SU-DHL-6 (cell line): ENCODE measurements around the gene LUC7L2.
A peak's percentile ranks its signal among the peaks of the same experiment; 100 is the strongest.

ENCODE experiments used
- H2AFZ ChIP-seq: fragments of 200-600 bp; sonication (generic); 2 replicates; pipeline ENCODE4 v1.6.1; 2014; ENCODE audit warnings: low read depth, mild to moderate bottlenecking, moderate library complexity, mixed read lengths, antibody characterized with exemption, low read length; ENCODE audit not compliant: severe bottlenecking
- H3F3A ChIP-seq: fragments of 200-600 bp; shearing (Covaris generic); 2 replicates; pipeline ENCODE4 v1.6.0; 2016; ENCODE audit warnings: antibody characterized with exemption, mild to moderate bottlenecking; ENCODE audit not compliant: insufficient read depth
- H3K27ac ChIP-seq: fragments of 200-600 bp; sonication (generic); 2 replicates; pipeline ENCODE4 v1.5.1; 2016; ENCODE audit warnings: low read depth, mild to moderate bottlenecking, low read length, moderate library complexity, mixed read lengths
- H3K27me3 ChIP-seq: fragments of 200-600 bp; sonication (generic), shearing (Covaris generic); 2 replicates; pipeline ENCODE4 v1.6.0; 2014; ENCODE audit warnings: mild to moderate bottlenecking, low read length
- H3K36me3 ChIP-seq: fragments of 200-600 bp; sonication (generic); 2 replicates; pipeline ENCODE4 v1.6.1; 2014; ENCODE audit warnings: mild to moderate bottlenecking, low read length, mixed read lengths
- H3K4me2 ChIP-seq: fragments of 300-600, 200-600 bp; shearing (Covaris generic), sonication (generic); 2 replicates; pipeline ENCODE4 v1.6.0; 2014; ENCODE audit warnings: low read length, low read depth, mild to moderate bottlenecking; ENCODE audit not compliant: poor library complexity, severe bottlenecking
- H3K4me3 ChIP-seq: fragments of 200-600 bp; sonication (generic); 2 replicates; pipeline ENCODE4 v1.5.1; 2014; ENCODE audit warnings: antibody characterized with exemption, low read length, mild to moderate bottlenecking, mixed read lengths; ENCODE audit not compliant: insufficient read depth, poor library complexity, severe bottlenecking
- H3K79me2 ChIP-seq: fragments of 200-600 bp; sonication (generic); 2 replicates; pipeline ENCODE4 v1.6.1; 2014; ENCODE audit warnings: mild to moderate bottlenecking, low read length, moderate library complexity; ENCODE audit not compliant: insufficient read depth
- H3K9ac ChIP-seq: fragments of 200-600 bp; sonication (generic); 2 replicates; pipeline ENCODE4 v1.7.0; 2014; ENCODE audit warnings: mild to moderate bottlenecking, low read length
- H3K9me2 ChIP-seq: fragments of 200-600 bp; sonication (generic); replicated peaks from 2 replicates; pipeline ENCODE4 v1.6.1; 2014; ENCODE audit warnings: low read length; ENCODE audit not compliant: insufficient read depth
- H3K9me3 ChIP-seq: fragments of 200-600 bp; sonication (generic); 2 replicates; pipeline ENCODE4 v1.6.1; 2014; ENCODE audit warnings: low read length, mixed read lengths; ENCODE audit not compliant: insufficient read depth
- H4K20me1 ChIP-seq: fragments of 200-600 bp; sonication (generic); 2 replicates; pipeline ENCODE4 v1.6.1; 2014; ENCODE audit warnings: low read depth, mild to moderate bottlenecking, antibody characterized with exemption, low read length, moderate library complexity, mixed read lengths
- CTCF ChIP-seq: fragments of 200-600 bp; sonication (generic); IDR thresholded peaks from one replicate; pipeline ENCODE4 v1.5.1; 2017; ENCODE audit warnings: antibody characterized with exemption, mild to moderate bottlenecking, low read length, moderate library complexity; ENCODE audit not compliant: insufficient read depth, poor library complexity, severe bottlenecking
- EZH2phosphoT487 ChIP-seq: fragments of 200-600 bp; sonication (generic), shearing (Covaris generic); conservative IDR thresholded peaks from 2 replicates; pipeline ENCODE4 v1.6.1; 2018; ENCODE audit warnings: mild to moderate bottlenecking, antibody characterized with exemption, low read length, moderate library complexity, mixed read lengths

The LUC7L2 gene

DNA sequence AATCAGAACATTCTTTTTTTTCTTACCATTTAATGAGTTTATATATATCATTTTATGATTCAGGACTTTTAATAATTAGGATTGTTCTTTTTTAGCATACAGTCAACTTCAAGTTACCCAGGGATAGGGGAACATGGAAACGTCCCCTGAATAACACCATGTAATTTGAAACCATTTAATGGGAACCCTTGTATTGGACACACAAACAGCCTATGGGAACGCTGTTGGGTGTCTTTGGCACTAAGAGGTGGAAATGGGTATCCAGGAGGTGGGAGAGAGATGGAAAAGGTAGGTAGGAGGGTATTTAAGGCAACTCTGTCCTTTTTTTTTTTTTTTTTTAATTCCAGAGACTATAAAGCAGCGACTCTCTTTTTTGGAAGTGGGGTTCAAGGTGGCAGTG is 2.6 kb downstream of the LUC7L2 start:
- Histone ChIP-seq H3K9me2 (no peaks in the 10 kb centered on the region), H3K36me3 (peaks cover 33% of the 10 kb centered on the region), H3K4me3 (peak overlapping the region; percentile 75), H3K27me3 (no peaks in the 10 kb centered on the region), H3K27ac (no peak overlapping the region), H2AFZ (no peak overlapping the region), H3K4me2 (peak overlapping the region; percentile 95), H3K9ac (peak overlapping the region; percentile 94), H3K79me2 (peaks cover 85% of the 10 kb centered on the region), H4K20me1 (peaks cover 34% of the 10 kb centered on the region), H3F3A (peaks cover 10% of the 10 kb centered on the region), H3K9me3 (no peaks in the 10 kb centered on the region)
- no peak for TF ChIP-seq CTCF
- no peak for TF ChIP-seq EZH2phosphoT487

DNA sequence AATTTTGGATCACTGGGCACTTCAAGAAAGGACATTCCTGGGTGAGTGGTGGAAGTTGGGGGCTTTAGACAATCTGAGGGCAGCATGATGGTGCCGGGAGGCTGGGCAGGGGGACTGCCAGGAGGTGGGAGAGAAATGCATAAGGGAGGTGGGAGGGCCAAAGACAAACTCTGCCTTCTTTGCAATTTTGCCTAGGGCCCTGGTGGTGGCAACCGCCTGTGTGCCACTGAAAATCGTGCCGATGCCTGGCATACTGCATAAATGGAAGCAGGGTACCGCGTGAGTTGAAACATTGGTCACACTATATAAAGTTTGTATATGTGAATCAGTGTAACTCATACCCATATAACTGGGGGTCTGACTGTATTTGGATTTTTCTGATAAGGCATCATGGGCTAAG is 3.3 kb downstream of the LUC7L2 start:
- Histone ChIP-seq H3K9ac (peak overlapping the region; percentile 94), H2AFZ (no peak overlapping the region), H3K36me3 (peaks cover 35% of the 10 kb centered on the region), H3K9me3 (no peaks in the 10 kb centered on the region), H3K27ac (no peak overlapping the region), H3F3A (peaks cover 7% of the 10 kb centered on the region), H3K4me3 (no peak overlapping the region), H4K20me1 (peaks cover 41% of the 10 kb centered on the region), H3K9me2 (no peaks in the 10 kb centered on the region), H3K79me2 (peaks cover 89% of the 10 kb centered on the region), H3K4me2 (peak overlapping the region; percentile 95), H3K27me3 (no peaks in the 10 kb centered on the region)
- TF ChIP-seq EZH2phosphoT487 (no peak), CTCF (no peak)

- H2AFZ ChIP-seq: no peak overlapping the region
- peaks cover 43% of the 10 kb centered on the region for H3K36me3 ChIP-seq
- H3F3A ChIP-seq: peaks cover 7% of the 10 kb centered on the region
- H3K4me3 ChIP-seq: no peak overlapping the region
- no peak overlapping the region for H3K27ac ChIP-seq
- no peaks in the 10 kb centered on the region for H3K27me3 ChIP-seq
- no peak overlapping the region for H3K4me2 ChIP-seq
- H3K9me3 ChIP-seq: no peaks in the 10 kb centered on the region
- TF ChIP-seq EZH2phosphoT487 (no peak), CTCF (no peak)
- H3K9ac ChIP-seq: no peak overlapping the region
- H4K20me1 ChIP-seq: peaks cover 62% of the 10 kb centered on the region
- no peaks in the 10 kb centered on the region for H3K9me2 ChIP-seq
- H3K79me2 ChIP-seq: peaks cover 100% of the 10 kb centered on the region
Observed at GRCh38 chr7:139365336-139365735, 5.6 kb downstream of the LUC7L2 start.

- Histone ChIP-seq H3K36me3 (peaks cover 46% of the 10 kb centered on the region), H3K79me2 (peaks cover 100% of the 10 kb centered on the region), H4K20me1 (peaks cover 69% of the 10 kb centered on the region), H3K4me2 (no peak overlapping the region), H2AFZ (no peak overlapping the region), H3K9ac (no peak overlapping the region), H3K4me3 (no peak overlapping the region), H3K27me3 (no peaks in the 10 kb centered on the region), H3K9me2 (no peaks in the 10 kb centered on the region), H3F3A (peaks cover 3% of the 10 kb centered on the region; the same call in 1 of the 2 replicates), H3K9me3 (no peaks in the 10 kb centered on the region), H3K27ac (no peak overlapping the region)
- no peak for TF ChIP-seq CTCF
- no peak for TF ChIP-seq EZH2phosphoT487
Observed at GRCh38 chr7:139366400-139366799, 6.7 kb downstream of the LUC7L2 start.
